ENCODE results near the gene GLIS2.

GLIS2 gene

GRCh38 chr16:4314532-4315185 lies 1.2 kb upstream of the GLIS2 start:
- Histone ChIP-seq H3K4me1 (ENCODE audit: control insufficient read depth in 1 of 2, insufficient read depth in 1 of 2, low read depth in 1 of 2, low read length in 1 of 2) (peaks cover 18 to 24% of the 10 kb centered on the region in 2 experiments), H3K27me3 (peaks cover 83% of the 10 kb centered on the region), H3K4me3 (ENCODE audit: low read depth in 1 of 2, low read length in 1 of 2) (peak overlapping the region; percentile 57 to 72), H3K27ac (no peak overlapping the region), H3K36me3 (no peaks in the 10 kb centered on the region), H3K9me3 (no peaks in the 10 kb centered on the region)
- no peak for TF ChIP-seq CTCF (IDR thresholded peaks at IDR 0.05)

DNA sequence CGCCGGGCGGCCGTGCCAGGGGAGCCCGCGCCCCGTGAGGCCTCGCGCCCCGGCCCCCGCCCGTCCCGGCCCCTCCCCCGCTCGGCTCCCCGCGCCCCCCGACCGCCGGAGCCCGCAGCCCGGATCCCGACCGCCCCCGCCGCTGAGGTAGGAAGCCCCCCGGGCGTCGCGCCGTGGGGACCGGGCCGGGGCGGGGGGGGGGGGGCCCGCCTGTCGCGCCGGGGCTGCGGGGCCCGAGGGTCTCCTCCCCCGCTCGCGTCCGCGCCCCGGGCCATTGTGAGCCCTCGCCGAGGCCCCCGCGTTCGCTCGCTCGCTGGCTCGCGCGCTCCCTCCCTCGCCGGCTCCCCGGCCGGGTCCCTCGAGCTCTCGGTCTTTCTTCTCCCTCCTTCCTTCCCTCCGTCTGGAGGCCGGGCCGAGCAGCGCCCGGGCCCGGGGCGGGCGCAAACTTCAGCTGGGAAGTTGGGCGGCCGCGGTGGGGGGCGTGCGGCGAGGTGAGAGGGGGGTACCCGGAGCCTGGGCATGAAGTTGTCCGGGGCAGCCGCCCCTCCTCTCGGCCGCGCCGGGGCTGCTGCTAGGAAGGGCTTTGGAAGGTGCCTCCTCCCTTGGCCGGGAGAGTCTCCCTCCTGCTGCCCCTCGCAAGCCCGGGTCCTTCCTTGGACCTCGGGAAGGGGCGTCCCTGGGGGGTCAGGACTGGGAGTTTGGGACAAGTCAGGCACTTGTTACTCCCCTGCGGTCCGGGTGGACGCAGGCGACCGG lies 419 bp downstream of the GLIS2 start:
- Histone ChIP-seq H3K4me1 (ENCODE audit: control insufficient read depth in 1 of 2, insufficient read depth in 1 of 2, low read depth in 1 of 2, low read length in 1 of 2) (peaks cover 18 to 24% of the 10 kb centered on the region in 2 experiments), H3K4me3 (ENCODE audit: low read depth in 1 of 2, low read length in 1 of 2) (peak overlapping the region; percentile 49 to 72), H3K36me3 (no peaks in the 10 kb centered on the region), H3K27me3 (peaks cover 96% of the 10 kb centered on the region), H3K27ac (no peak overlapping the region), H3K9me3 (no peaks in the 10 kb centered on the region)
- TF ChIP-seq CTCF (IDR thresholded peaks at IDR 0.05) = no peak

- Histone ChIP-seq H3K4me1 (ENCODE audit: control insufficient read depth in 1 of 2, insufficient read depth in 1 of 2, low read depth in 1 of 2, low read length in 1 of 2) (peaks cover 18 to 24% of the 10 kb centered on the region in 2 experiments), H3K36me3 (no peaks in the 10 kb centered on the region), H3K9me3 (no peaks in the 10 kb centered on the region), H3K4me3 (ENCODE audit: low read depth in 1 of 2, low read length in 1 of 2) (peak overlapping the region; percentile 49 to 52), H3K27ac (no peak overlapping the region), H3K27me3 (peaks cover 89% of the 10 kb centered on the region)
- TF ChIP-seq CTCF (IDR thresholded peaks at IDR 0.05) = no peak
Measured at GRCh38 chr16:4316864-4317531, 1.1 kb downstream of the GLIS2 start.

DNA sequence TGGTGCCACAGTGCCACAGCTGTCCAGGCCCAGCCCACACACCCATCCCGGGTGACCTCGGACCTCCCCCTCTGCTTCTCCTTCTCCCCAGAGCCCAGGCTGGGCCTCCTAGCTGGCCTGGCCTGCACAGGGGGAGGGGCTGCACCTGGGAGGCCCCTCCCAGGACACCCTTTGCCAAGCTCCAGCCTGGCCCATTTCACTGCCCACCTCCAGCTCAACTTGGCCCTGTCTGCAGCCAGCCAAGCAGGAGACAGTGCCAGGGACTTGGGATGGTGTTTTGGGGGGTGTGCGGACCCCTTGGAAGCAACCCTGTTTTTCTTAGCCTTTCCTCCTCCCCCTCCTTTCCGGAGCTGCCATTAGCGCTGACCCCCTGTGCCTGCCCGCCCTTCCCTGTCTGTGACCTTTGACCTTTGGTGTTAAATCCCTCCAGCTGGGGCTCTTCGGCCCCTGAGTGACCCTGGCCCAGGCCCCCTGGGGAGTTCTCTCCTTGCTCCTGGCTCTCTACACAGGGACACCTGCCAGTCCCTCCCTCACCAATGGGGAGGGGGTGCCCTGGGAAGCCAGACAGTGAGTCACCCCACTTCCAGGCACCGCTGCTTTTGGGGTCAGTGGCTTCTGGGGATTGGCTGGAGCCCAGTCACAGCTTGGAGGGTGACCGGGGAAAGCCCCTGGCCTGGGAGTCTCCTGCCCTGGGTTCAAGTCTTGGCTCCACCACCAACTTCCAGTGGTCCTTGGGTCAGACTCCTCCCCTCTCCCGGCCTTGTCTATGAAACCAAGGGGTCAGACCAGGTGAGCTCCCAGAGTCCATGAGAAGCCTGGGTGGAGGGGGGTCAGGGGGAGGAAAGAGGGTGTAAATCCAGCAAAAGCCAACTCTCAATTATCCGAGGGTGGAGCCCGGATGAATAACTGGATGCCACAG lies 1.9 kb downstream of the GLIS2 start:
- H3K4me3 ChIP-seq (ENCODE audit: low read depth in 1 of 2, low read length in 1 of 2) = no peak overlapping the region
- no peak for TF ChIP-seq CTCF (IDR thresholded peaks at IDR 0.05)
- H3K36me3 ChIP-seq = no peaks in the 10 kb centered on the region
- no peaks in the 10 kb centered on the region for H3K9me3 ChIP-seq
- H3K27me3 ChIP-seq = peaks cover 81% of the 10 kb centered on the region
- H3K27ac ChIP-seq = no peak overlapping the region
- peaks cover 18 to 24% of the 10 kb centered on the region in 2 experiments for H3K4me1 ChIP-seq (ENCODE audit: control insufficient read depth in 1 of 2, insufficient read depth in 1 of 2, low read depth in 1 of 2, low read length in 1 of 2)

DNA sequence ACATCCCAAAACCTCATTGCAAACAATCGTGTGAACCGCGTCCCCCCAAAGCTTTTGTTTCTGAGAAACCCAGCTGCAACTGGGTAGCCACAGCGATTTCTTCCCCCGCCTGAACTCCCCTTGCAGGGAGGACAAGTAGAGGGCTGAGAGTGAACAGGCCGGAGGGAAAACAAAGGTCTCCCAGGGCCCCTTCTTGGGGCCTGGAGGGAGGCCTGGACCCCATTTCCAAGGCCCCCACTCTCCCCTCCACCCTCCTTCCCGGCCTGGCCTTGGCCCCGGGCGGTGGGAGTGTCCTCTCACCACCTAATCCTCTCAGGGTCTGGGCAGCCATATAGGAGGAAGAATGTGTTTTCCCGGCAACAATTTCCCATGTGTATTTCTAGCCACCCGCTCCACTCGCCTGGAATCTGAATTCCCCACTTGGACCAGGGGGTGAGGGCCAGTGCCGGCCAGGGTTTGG lies 2.6 kb downstream of the GLIS2 start:
- Histone ChIP-seq H3K4me3 (ENCODE audit: low read depth in 1 of 2, low read length in 1 of 2) (no peak overlapping the region), H3K36me3 (no peaks in the 10 kb centered on the region), H3K27ac (no peak overlapping the region), H3K9me3 (no peaks in the 10 kb centered on the region), H3K4me1 (ENCODE audit: control insufficient read depth in 1 of 2, insufficient read depth in 1 of 2, low read depth in 1 of 2, low read length in 1 of 2) (peaks cover 18 to 24% of the 10 kb centered on the region in 2 experiments), H3K27me3 (peaks cover 75% of the 10 kb centered on the region)
- no peak for TF ChIP-seq CTCF (IDR thresholded peaks at IDR 0.05)

All from neutrophil (primary cell).